Measurements from ENCODE around the gene CCDC158. TPM values are rescaled to one million over a fixed set of nuclear protein-coding genes. Genes with fewer than 3 reads are reported as not detected.

The CCDC158 gene
- total and polyA plus RNA-seq, 2 of the 8 experiments (the other 6 are each of a cell fraction or from before 2014, with no cell fraction given): not detected

- no peak overlapping the region for H3K23ac ChIP-seq (ENCODE audit: insufficient read length)
- H3K18ac ChIP-seq (ENCODE audit: extremely low read depth, low read length): no peak overlapping the region
- no peaks in the 10 kb centered on the region for H3K4me1 ChIP-seq (replicated peaks in 1 of 4; ENCODE audit: control insufficient read depth in 3 of 4, insufficient read depth in 4 of 4, low read length in 3 of 4)
- no peak overlapping the region for H3K27ac ChIP-seq (ENCODE audit: low read depth, low read length)
- H3K36me3 ChIP-seq (ENCODE audit: control insufficient read depth in 2 of 4, insufficient read depth in 4 of 4, low read length in 3 of 4): no peaks in the 10 kb centered on the region
- no peak overlapping the region for H2AK5ac ChIP-seq (ENCODE audit: low read depth, low read length)
- no peak overlapping the region for H2AFZ ChIP-seq (ENCODE audit: low read length)
- H2BK20ac ChIP-seq (ENCODE audit: low read length): no peak overlapping the region
- H4K20me1 ChIP-seq (replicated peaks in 1 of 2; ENCODE audit: control insufficient read depth in 1 of 2, insufficient read depth in 2 of 2, low read length in 2 of 2): no peaks in the 10 kb centered on the region
- no peak overlapping the region for H4K8ac ChIP-seq (ENCODE audit: extremely low read depth, insufficient read depth, low read length)
- no peaks in the 10 kb centered on the region for H3K79me2 ChIP-seq (ENCODE audit: control insufficient read depth in 1 of 2, insufficient read depth in 2 of 2, low read length in 2 of 2)
- no peaks in the 10 kb centered on the region for H3K79me1 ChIP-seq (ENCODE audit: low read depth, low read length)
- H3K4me2 ChIP-seq (ENCODE audit: insufficient read depth in 1 of 2, low read depth in 2 of 2, low read length in 2 of 2): no peak overlapping the region
- ChIA-PET CTCF (ENCODE audit: partially characterized antibody) (interaction anchor here (0.9 to 1.2 kb wide), 3 partner anchors 9 to 53 kb away, joined by 3 to 4 read pairs (median 3); no protein-coding TSS in a partner anchor), POLR2A (ENCODE audit: partially characterized antibody) (no interaction called here)
- 75% methylated on average over 2 of the region's 2 CpGs; no CpG with 5 or more reads in 1 of the 2 experiments for WGBS, 2 experiments (ENCODE audit: extremely low coverage in 1 of 2, insufficient coverage in 1 of 2, insufficient read length in 1 of 2, insufficient replicate concordance in 2 of 2, low coverage in 1 of 2, low lambda C conversion rate in 2 of 2, missing lambda C conversion rate in 1 of 2)
- FAIRE-seq (no peak), DNase-seq (ENCODE audit: low read depth in 1 of 2, low spot score in 2 of 2) (no peak)
- no peak overlapping the region for H2BK15ac ChIP-seq (ENCODE audit: low read length)
- no peak overlapping the region for H4K91ac ChIP-seq (replicated peaks; ENCODE audit: insufficient read length, low read length)
- no peaks in the 10 kb centered on the region for H3K27me3 ChIP-seq (replicated peaks in 1 of 4; ENCODE audit: control insufficient read depth in 3 of 4, extremely low read depth in 1 of 4, insufficient read depth in 3 of 4, low read length in 3 of 4)
- H2BK120ac ChIP-seq (replicated peaks; ENCODE audit: low read depth, low read length): no peak overlapping the region
- no peaks in the 10 kb centered on the region for H3K23me2 ChIP-seq (ENCODE audit: low read depth, low read length)
- no peak overlapping the region for H3K4me3 ChIP-seq (ENCODE audit: extremely low read depth in 1 of 4, insufficient read depth in 2 of 4, low read depth in 3 of 4, low read length in 4 of 4)
- H2BK5ac ChIP-seq (ENCODE audit: low read depth, low read length): no peak overlapping the region
- H4K5ac ChIP-seq (ENCODE audit: insufficient read length, low read depth, low read length): no peak overlapping the region
- H3K9me3 ChIP-seq (ENCODE audit: insufficient read depth in 2 of 2, low read depth in 1 of 2, low read length in 1 of 2): no peaks in the 10 kb centered on the region
- no peak overlapping the region for H2BK12ac ChIP-seq (ENCODE audit: low read depth, low read length)
- no peak overlapping the region for H3K56ac ChIP-seq (replicated peaks; ENCODE audit: insufficient read length, low read depth, low read length)
- H3K14ac ChIP-seq (ENCODE audit: insufficient read length): no peak overlapping the region
- no peak overlapping the region for H3K9ac ChIP-seq (replicated peaks in 1 of 4; ENCODE audit: extremely low read depth in 1 of 4, low read depth in 3 of 4, low read length in 3 of 4)
- no peak overlapping the region for H3K4ac ChIP-seq (replicated peaks; ENCODE audit: insufficient read length, low read depth, low read length)
- TF ChIP-seq FOSL1 (IDR thresholded peaks at IDR 0.05; ENCODE audit: insufficient read depth, low read depth, low read length): no peak
Measured at GRCh38 chr4:76342803-76343202, 78.1 kb downstream of the CCDC158 start.

All from H1 (cell line).